ENCODE results near the gene SH3BP1.

Gene SH3BP1

GRCh38 chr22:37659066-37659896, 19.8 kb downstream of the SH3BP1 start:
- DNase-seq = no peak

- no peak for DNase-seq
Measured at GRCh38 chr22:37659897-37660708, 20.6 kb downstream of the SH3BP1 start.

GRCh38 chr22:37660709-37661045, 21.2 kb downstream of the SH3BP1 start:
- DNase-seq = no peak

- DNase-seq = no peak
Measured at GRCh38 chr22:37661160-37661924, 21.9 kb downstream of the SH3BP1 start.

- no peak for DNase-seq
Measured at GRCh38 chr22:37662039-37662438, 22.6 kb downstream of the SH3BP1 start.

GRCh38 chr22:37663521-37664140, 24.2 kb downstream of the SH3BP1 start:
- DNase-seq = no peak

GRCh38 chr22:37664249-37665101, 25.0 kb downstream of the SH3BP1 start:
- DNase-seq = no peak

- no peak for DNase-seq
Measured at GRCh38 chr22:37665487-37665886, 26.0 kb downstream of the SH3BP1 start.

- no peak for DNase-seq
Measured at GRCh38 chr22:37669586-37669985, 30.1 kb downstream of the SH3BP1 start.

GRCh38 chr22:37672206-37672919, 32.9 kb downstream of the SH3BP1 start:
- no peak for DNase-seq

- DNase-seq = no peak
Measured at GRCh38 chr22:37672920-37673455, 33.5 kb downstream of the SH3BP1 start.

- DNase-seq = no peak
Measured at GRCh38 chr22:37674248-37674647, 34.8 kb downstream of the SH3BP1 start.

GRCh38 chr22:37674951-37675929, 35.8 kb downstream of the SH3BP1 start, which contains the start of gene LGALS1:
TSS of gene LGALS1 (plus strand) at chr22:37675636. CDS start at chr22:37675703, 67 bp downstream.
- peak; percentile 84 for DNase-seq

- no peak for DNase-seq
Measured at GRCh38 chr22:37675930-37676735, 36.7 kb downstream of the SH3BP1 start.

GRCh38 chr22:37676736-37677492, 37.4 kb downstream of the SH3BP1 start:
- peak; percentile 93 for DNase-seq

GRCh38 chr22:37677493-37677974, 38.1 kb downstream of the SH3BP1 start:
- no peak for DNase-seq

- DNase-seq = no peak
Measured at GRCh38 chr22:37678372-37678771, 38.9 kb downstream of the SH3BP1 start.

- no peak for DNase-seq
Measured at GRCh38 chr22:37679670-37680069, 40.2 kb downstream of the SH3BP1 start.

Measured in activated CD8-positive, alpha-beta memory T cell treated with anti-CD3 and anti-CD28 coated beads, Interleukin-2, amount 50 U/mL, for 48 hours (primary cell).